HepG2 (cell line): ENCODE data around the gene PNPLA2. TPM values are rescaled to one million over a fixed set of nuclear protein-coding genes. Genes with fewer than 3 reads are reported as not detected.

Source experiments
- ATF1 ChIP-seq: IDR thresholded peaks from 2 replicates; pipeline ENCODE4 v1.6.1; 2016; ENCODE audit warnings: mild to moderate bottlenecking, control low read depth
- FOXA3 ChIP-seq: IDR thresholded peaks from 2 replicates; pipeline ENCODE4 v1.6.1; 2016; ENCODE audit warnings: missing genetic modification reagents, missing compliant biosample characterization
- HHEX ChIP-seq: IDR thresholded peaks from 2 replicates; pipeline ENCODE4 v1.6.1; 2016; ENCODE audit warnings: control low read depth
- HMG20A ChIP-seq: IDR thresholded peaks from 2 replicates; pipeline ENCODE4 v1.6.1; 2016; ENCODE audit warnings: borderline replicate concordance
- LCORL ChIP-seq, 2 experiments: fragments of 450-650 bp in 1 of 2; sonication (generic) in 1 of 2; formaldehyde crosslinking in 1 of 2; IDR thresholded peaks; 2 replicates each; pipeline versions ENCODE4 v1.5.0 to v1.6.1; 2017 to 2020; ENCODE audit warnings: antibody characterized with exemption in 1 of 2, missing genetic modification reagents in 1 of 2
- MEF2D ChIP-seq: sonication (generic); formaldehyde crosslinking; IDR thresholded peaks from 2 replicates; pipeline ENCODE4 v1.5.1; 2020; ENCODE audit warnings: mild to moderate bottlenecking, missing genetic modification reagents
- MXI1 ChIP-seq: IDR thresholded peaks from 3 replicates; pipeline ENCODE4 v1.6.1; 2012; ENCODE audit warnings: low read depth, low read length, inconsistent platforms, borderline replicate concordance
- NFE2 ChIP-seq: sonication (generic); formaldehyde crosslinking; IDR thresholded peaks from 2 replicates; pipeline ENCODE4 v1.4.0; 2020; ENCODE audit warnings: missing genetic modification reagents
- NFRKB ChIP-seq: fragments of 450-650 bp; IDR thresholded peaks from 2 replicates; pipeline ENCODE4 v1.6.1; 2017
- NR2C2 ChIP-seq: sonication (generic); formaldehyde crosslinking; IDR thresholded peaks from 2 replicates; pipeline ENCODE4 v1.4.0; 2020; ENCODE audit warnings: missing genetic modification reagents, mild to moderate bottlenecking, moderate library complexity, borderline replicate concordance
- PHF8 ChIP-seq: sonication (generic); formaldehyde crosslinking; IDR thresholded peaks from 2 replicates; pipeline ENCODE4 v1.5.0; 2020; ENCODE audit warnings: missing genetic modification reagents
- SNAI1 ChIP-seq: sonication (generic); formaldehyde crosslinking; IDR thresholded peaks from 2 replicates; pipeline ENCODE4 v1.5.0; 2020; ENCODE audit warnings: mild to moderate bottlenecking, missing genetic modification reagents, borderline replicate concordance
- SP140L ChIP-seq: sonication (generic); formaldehyde crosslinking; IDR thresholded peaks from 2 replicates; pipeline ENCODE4 v1.4.0; 2020; ENCODE audit warnings: missing genetic modification reagents, borderline replicate concordance
- SRSF9 ChIP-seq: fragments of 200-400 bp; formaldehyde crosslinking; IDR thresholded peaks from 2 replicates; pipeline ENCODE4 v1.6.1; 2018; ENCODE audit warnings: borderline replicate concordance, mild to moderate bottlenecking, low read depth, low read length; ENCODE audit not compliant: insufficient read depth, poor library complexity, severe bottlenecking
- XRCC5 ChIP-seq: fragments of 200-400 bp; formaldehyde crosslinking; optimal IDR thresholded peaks from 2 replicates; pipeline ENCODE3; 2017; ENCODE audit warnings: mild to moderate bottlenecking, low read length
- ZBTB7A ChIP-seq: sonication (generic); formaldehyde crosslinking; IDR thresholded peaks from 2 replicates; pipeline ENCODE4 v1.8.0; 2022; ENCODE audit warnings: mild to moderate bottlenecking, missing genetic modification reagents
- ZBTB8A ChIP-seq: sonication (generic); formaldehyde crosslinking; IDR thresholded peaks from 2 replicates; pipeline ENCODE4 v1.4.0; 2020; ENCODE audit warnings: mild to moderate bottlenecking, low read depth, missing genetic modification reagents, borderline replicate concordance
- ZFP41 ChIP-seq: sonication (generic); formaldehyde crosslinking; IDR thresholded peaks from 2 replicates; pipeline ENCODE4 v1.4.0; 2020; ENCODE audit warnings: mild to moderate bottlenecking, missing genetic modification reagents, borderline replicate concordance
- ZFY ChIP-seq: sonication (generic); formaldehyde crosslinking; IDR thresholded peaks from 2 replicates; pipeline ENCODE4 v1.4.0; 2020; ENCODE audit warnings: missing genetic modification reagents
- ZNF124 ChIP-seq: sonication (generic); formaldehyde crosslinking; IDR thresholded peaks from 2 replicates; pipeline ENCODE4 v1.4.0; 2020; ENCODE audit warnings: missing genetic modification reagents
- ZNF138 ChIP-seq: sonication (generic); formaldehyde crosslinking; IDR thresholded peaks from 2 replicates; pipeline ENCODE4 v1.5.0; 2020; ENCODE audit warnings: mild to moderate bottlenecking, low read depth, missing genetic modification reagents
- ZNF672 ChIP-seq: sonication (generic); formaldehyde crosslinking; IDR thresholded peaks from 2 replicates; pipeline ENCODE4 v1.8.1; 2022; ENCODE audit warnings: missing genetic modification reagents
- ZNF720 ChIP-seq: sonication (generic); formaldehyde crosslinking; IDR thresholded peaks from 2 replicates; pipeline ENCODE4 v1.4.0; 2020; ENCODE audit warnings: missing genetic modification reagents
- ZNF883 ChIP-seq: sonication (generic); formaldehyde crosslinking; IDR thresholded peaks from 2 replicates; pipeline ENCODE4 v1.5.1; 2020; ENCODE audit warnings: mild to moderate bottlenecking, missing genetic modification reagents; ENCODE audit errors: not compliant biosample characterization
- ZSCAN12 ChIP-seq: sonication (generic); formaldehyde crosslinking; IDR thresholded peaks from 2 replicates; pipeline ENCODE4 v1.9.0; 2021; ENCODE audit warnings: mild to moderate bottlenecking, missing genetic modification reagents
- polyA plus RNA-seq, 8 experiments: library from polyadenylated mRNA; depleted of rRNA in 3 of 8; stranded (reverse) in 7 of 8; unstranded in 1 of 8; fragments of >200 nt; fragmentation: Illumina TruSeq in 4 of 8; extraction: Trizol in 4 of 8; gene quantifications; 2 replicates each; pipeline versions ENCODE4 v1.2.1 to v1.2.3, GENCODE V29; 2011 to 2016; ENCODE audit warnings: low read depth in 4 of 8, missing spikeins in 1 of 8, mixed read lengths in 1 of 8; ENCODE audit not compliant: insufficient read depth in 1 of 8
- total RNA-seq, 5 experiments: library from RNA; depleted of rRNA; stranded (reverse); fragments of >200 nt; fragmentation: Illumina TruSeq; extraction: Trizol; gene quantifications; 2 replicates each; pipeline ENCODE4 v1.2.3, GENCODE V29; 2016; ENCODE audit warnings: low read depth in 1 of 5
- TF ChIP-seq, protein P1 (sequence below): IDR thresholded peaks from 2 replicates; pipeline ENCODE4 v1.6.1; 2012; ENCODE audit warnings: low read depth, low read length, improper control_type of control experiment
- TF ChIP-seq, protein P2 (sequence below): sonication (generic); formaldehyde crosslinking; IDR thresholded peaks from 2 replicates; pipeline ENCODE4 v1.9.0; 2022; ENCODE audit warnings: missing genetic modification reagents, mild to moderate bottlenecking, borderline replicate concordance
- TF ChIP-seq, protein P3 (sequence below): sonication (generic); formaldehyde crosslinking; IDR thresholded peaks from 2 replicates; pipeline ENCODE4 v1.5.0; 2020; ENCODE audit warnings: missing genetic modification reagents, mild to moderate bottlenecking, borderline replicate concordance

PNPLA2 gene
- total and polyA plus RNA-seq, 2 of the 13 experiments (the other 11 are each of a cell fraction or from before 2014, with no cell fraction given) = 10.5 to 43.2 TPM

DNA sequence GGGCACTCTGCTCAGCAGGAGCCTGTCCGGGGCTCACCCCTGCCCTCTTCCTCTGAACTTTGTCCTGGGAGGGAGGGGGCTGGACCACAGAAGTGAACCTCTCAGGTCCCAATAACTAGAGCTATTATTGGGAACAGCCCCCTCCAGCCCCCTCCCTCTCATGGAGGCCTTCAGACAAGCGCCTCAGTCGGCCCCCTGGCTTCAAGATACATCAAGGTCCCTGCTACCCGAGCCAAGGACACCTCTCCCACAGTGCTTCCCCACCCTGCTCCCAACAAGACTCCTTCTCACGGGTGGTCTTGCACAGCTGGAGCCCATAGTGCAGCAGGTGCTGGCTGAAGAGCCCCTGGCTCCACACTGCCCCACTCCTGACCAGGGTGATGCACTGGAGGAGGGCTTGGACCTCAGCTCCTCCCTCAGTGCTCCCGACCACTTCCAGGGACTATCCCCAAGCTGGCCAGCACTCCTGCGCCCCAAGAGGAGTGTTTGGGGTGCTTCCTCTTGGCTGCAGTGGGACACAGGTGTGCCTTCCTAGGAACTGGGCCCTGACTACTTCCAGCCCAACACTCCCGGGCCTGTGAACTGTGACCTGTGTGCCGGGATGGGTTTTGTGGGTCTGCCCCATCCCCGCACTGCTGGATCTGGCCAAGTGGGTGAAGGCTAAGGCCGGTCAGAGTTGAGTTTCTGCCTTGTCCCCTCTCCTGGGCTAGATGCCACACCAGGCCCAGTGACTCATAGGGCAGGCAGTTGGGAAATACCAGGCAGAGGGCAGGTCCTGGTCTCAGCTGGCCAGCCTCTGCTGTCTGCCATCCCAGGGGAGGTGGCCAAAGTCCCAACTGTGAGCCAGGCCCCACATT lies 2.2 kb downstream of the PNPLA2 start (continued):
- no peak for TF ChIP-seq SP140L (CRISPR knock-in tag)
- TF ChIP-seq ZNF138 = no peak
- TF ChIP-seq, protein P1, sequence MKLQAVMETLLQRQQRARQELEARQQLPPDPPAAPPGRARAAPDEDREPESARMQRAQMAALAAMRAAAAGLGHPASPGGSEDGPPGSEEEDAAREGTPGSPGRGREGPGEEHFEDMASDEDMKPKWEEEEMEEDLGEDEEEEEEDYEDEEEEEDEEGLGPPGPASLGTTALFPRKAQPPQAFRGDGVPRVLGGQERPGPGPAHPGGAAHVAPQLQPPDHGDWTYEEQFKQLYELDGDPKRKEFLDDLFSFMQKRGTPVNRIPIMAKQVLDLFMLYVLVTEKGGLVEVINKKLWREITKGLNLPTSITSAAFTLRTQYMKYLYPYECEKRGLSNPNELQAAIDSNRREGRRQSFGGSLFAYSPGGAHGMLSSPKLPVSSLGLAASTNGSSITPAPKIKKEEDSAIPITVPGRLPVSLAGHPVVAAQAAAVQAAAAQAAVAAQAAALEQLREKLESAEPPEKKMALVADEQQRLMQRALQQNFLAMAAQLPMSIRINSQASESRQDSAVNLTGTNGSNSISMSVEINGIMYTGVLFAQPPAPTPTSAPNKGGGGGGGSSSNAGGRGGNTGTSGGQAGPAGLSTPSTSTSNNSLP = no peak
- peak; percentile 72; the same call in 1 of the 3 replicates for TF ChIP-seq MXI1
- TF ChIP-seq LCORL (IDR thresholded peaks at IDR 0.05) = no peak
- peak; percentile 74 for TF ChIP-seq LCORL (CRISPR knock-in tag; IDR thresholded peaks at IDR 0.05)
- no peak for TF ChIP-seq ZSCAN12 (CRISPR knock-in tag)
- TF ChIP-seq NFRKB = no peak
- TF ChIP-seq PHF8 (CRISPR knock-in tag) = no peak
- TF ChIP-seq HMG20A (CRISPR knock-in tag) = no peak
- TF ChIP-seq ZBTB8A (CRISPR knock-in tag) = no peak
- no peak for TF ChIP-seq ZNF883 (CRISPR knock-in tag)
- no peak for TF ChIP-seq ZNF720 (CRISPR knock-in tag)
- TF ChIP-seq, protein P2, sequence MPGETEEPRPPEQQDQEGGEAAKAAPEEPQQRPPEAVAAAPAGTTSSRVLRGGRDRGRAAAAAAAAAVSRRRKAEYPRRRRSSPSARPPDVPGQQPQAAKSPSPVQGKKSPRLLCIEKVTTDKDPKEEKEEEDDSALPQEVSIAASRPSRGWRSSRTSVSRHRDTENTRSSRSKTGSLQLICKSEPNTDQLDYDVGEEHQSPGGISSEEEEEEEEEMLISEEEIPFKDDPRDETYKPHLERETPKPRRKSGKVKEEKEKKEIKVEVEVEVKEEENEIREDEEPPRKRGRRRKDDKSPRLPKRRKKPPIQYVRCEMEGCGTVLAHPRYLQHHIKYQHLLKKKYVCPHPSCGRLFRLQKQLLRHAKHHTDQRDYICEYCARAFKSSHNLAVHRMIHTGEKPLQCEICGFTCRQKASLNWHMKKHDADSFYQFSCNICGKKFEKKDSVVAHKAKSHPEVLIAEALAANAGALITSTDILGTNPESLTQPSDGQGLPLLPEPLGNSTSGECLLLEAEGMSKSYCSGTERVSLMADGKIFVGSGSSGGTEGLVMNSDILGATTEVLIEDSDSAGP (CRISPR knock-in tag) = no peak
- TF ChIP-seq MEF2D = no peak
- no peak for TF ChIP-seq SRSF9
- TF ChIP-seq ZNF124 (CRISPR knock-in tag) = no peak
- TF ChIP-seq NFE2 (CRISPR knock-in tag) = no peak
- no peak for TF ChIP-seq ZNF672
- no peak for TF ChIP-seq SNAI1
- TF ChIP-seq FOXA3 (CRISPR knock-in tag) = no peak
- no peak for TF ChIP-seq ATF1 (CRISPR knock-in tag)
- TF ChIP-seq, protein P3, sequence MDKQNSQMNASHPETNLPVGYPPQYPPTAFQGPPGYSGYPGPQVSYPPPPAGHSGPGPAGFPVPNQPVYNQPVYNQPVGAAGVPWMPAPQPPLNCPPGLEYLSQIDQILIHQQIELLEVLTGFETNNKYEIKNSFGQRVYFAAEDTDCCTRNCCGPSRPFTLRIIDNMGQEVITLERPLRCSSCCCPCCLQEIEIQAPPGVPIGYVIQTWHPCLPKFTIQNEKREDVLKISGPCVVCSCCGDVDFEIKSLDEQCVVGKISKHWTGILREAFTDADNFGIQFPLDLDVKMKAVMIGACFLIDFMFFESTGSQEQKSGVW (CRISPR knock-in tag) = no peak
- peak; percentile 32 for TF ChIP-seq XRCC5
- TF ChIP-seq NR2C2 (CRISPR knock-in tag) = no peak
- 0 out of 2 replicates have a peak, but pooled peaks have one; percentile 1 for TF ChIP-seq ZBTB7A (CRISPR knock-in tag)
- TF ChIP-seq HHEX (CRISPR knock-in tag) = no peak
- TF ChIP-seq ZFP41 (CRISPR knock-in tag) = no peak
- 0 out of 2 replicates have a peak, but pooled peaks have one; percentile 12 for TF ChIP-seq ZFY
